Thoracic aorta (tissue), 2 donors: ENCODE measurements around the gene CEP112. TPM values are rescaled to one million over a fixed set of nuclear protein-coding genes. Genes with fewer than 3 reads are reported as not detected.

ENCODE experiments used
- ATAC-seq: fragments of 150-250 bp; one replicate; pipeline ENCODE4 v1.8.0; 2017; ENCODE audit warnings: low read depth; ENCODE audit not compliant: insufficient number of reproducible peaks, low FRiP score
- DNase-seq: peaks from one replicate; pipeline ENCODE4 v3.0.0-alpha.2; 2020; ENCODE audit warnings: low spot score
- H3K27ac ChIP-seq, 2 donors: fragments of 200-600 bp; sonication (generic); 1 replicate in 1 of 2; 2 replicates in 1 of 2; pipeline ENCODE4 v1.5.1; 2016; ENCODE audit warnings: mild to moderate bottlenecking in 2 of 2, moderate library complexity in 2 of 2
- H3K27me3 ChIP-seq: fragments of 200-600 bp; sonication (generic); replicated peaks from 2 replicates; pipeline ENCODE4 v1.6.0; 2016; ENCODE audit warnings: mild to moderate bottlenecking; ENCODE audit not compliant: insufficient read depth
- H3K36me3 ChIP-seq: fragments of 200-600 bp; sonication (generic); one replicate; pipeline ENCODE4 v1.5.1; 2016
- H3K4me1 ChIP-seq, 2 donors: fragments of 200-600 bp; sonication (generic); 1 replicate in 1 of 2; 2 replicates in 1 of 2; pipeline versions ENCODE4 v1.5.1 to v1.6.0; 2016; ENCODE audit warnings: low read depth in 2 of 2, mild to moderate bottlenecking in 1 of 2; ENCODE audit not compliant: control insufficient read depth in 1 of 2
- H3K4me3 ChIP-seq: fragments of 200-600 bp; sonication (generic); 2 replicates; pipeline ENCODE4 v1.5.1; 2016; ENCODE audit warnings: mild to moderate bottlenecking
- H3K9me3 ChIP-seq: fragments of 200-600 bp; sonication (generic); 2 replicates; pipeline ENCODE4 v1.5.1; 2016
- CTCF ChIP-seq: fragments of 200-600 bp; sonication (generic); IDR thresholded peaks from one replicate; pipeline ENCODE4 v1.5.1; 2019; ENCODE audit warnings: antibody characterized with exemption
- total RNA-seq, 2 donors: library from RNA; depleted of rRNA; stranded (reverse); fragments of >200 nt; gene quantifications; one replicate each; pipeline versions ENCODE4 v1.1.0 to v1.2.3, GENCODE V29; 2016

The CEP112 gene
- total RNA-seq, 2 donors from 2014 or later = 13.4 to 19.0 TPM

DNA sequence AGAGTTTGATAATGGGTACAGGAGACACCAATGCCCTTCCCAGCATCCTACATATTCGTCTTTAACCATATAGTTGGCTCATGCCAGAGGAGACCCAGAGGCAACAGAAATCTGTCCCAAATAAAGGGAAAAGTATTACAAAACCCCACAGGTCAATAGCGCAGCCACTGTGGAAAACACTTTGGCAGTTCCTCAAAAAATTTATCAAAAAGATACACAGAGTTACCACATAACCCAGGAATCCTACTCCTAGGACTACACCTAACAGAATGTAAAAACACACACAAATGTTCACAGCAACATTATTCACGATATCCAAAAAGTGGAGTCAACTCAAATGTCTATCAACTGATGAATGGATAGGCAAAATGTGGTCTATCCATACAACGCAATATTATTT lies 135.8 kb downstream of the CEP112 start:
- Histone ChIP-seq H3K4me3 (no peak overlapping the region), H3K4me1 (no peaks in the 10 kb centered on the region), H3K27ac (no peak overlapping the region), H3K27me3 (no peaks in the 10 kb centered on the region), H3K36me3 (peaks cover 11% of the 10 kb centered on the region), H3K9me3 (no peaks in the 10 kb centered on the region)
- DNase-seq (no peak), ATAC-seq (no peak)
- no peak for TF ChIP-seq CTCF

GRCh38 chr17:66054242-66054641 lies 137.7 kb downstream of the CEP112 start:
- Histone ChIP-seq H3K27me3 (no peaks in the 10 kb centered on the region), H3K4me3 (no peak overlapping the region), H3K9me3 (no peaks in the 10 kb centered on the region), H3K36me3 (peaks cover 11% of the 10 kb centered on the region), H3K4me1 (no peaks in the 10 kb centered on the region), H3K27ac (no peak overlapping the region)
- no peak for DNase-seq
- no peak for TF ChIP-seq CTCF
- no peak for ATAC-seq

DNA sequence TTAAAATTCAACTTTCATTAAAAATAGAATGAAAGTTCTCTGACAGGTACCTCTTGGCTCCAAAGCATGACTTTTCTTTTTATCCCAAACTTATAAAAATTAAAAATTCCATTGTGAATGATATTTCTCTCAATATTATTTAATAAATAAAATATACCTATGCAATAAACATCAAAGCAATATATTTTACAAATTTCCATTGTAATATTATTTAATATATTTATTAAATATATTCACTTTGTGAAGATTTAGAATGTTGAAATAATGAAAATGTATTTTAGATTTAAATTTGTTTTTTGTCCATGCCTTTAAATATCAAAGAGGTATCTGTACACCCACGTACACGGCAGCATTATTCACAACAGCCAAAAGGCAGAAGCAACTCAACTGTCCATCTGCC lies 147.8 kb downstream of the CEP112 start:
- no peaks in the 10 kb centered on the region for H3K27me3 ChIP-seq
- H3K4me3 ChIP-seq = no peak overlapping the region
- H3K27ac ChIP-seq = no peak overlapping the region
- H3K9me3 ChIP-seq = no peaks in the 10 kb centered on the region
- DNase-seq = no peak
- no peak for ATAC-seq
- H3K4me1 ChIP-seq = no peaks in the 10 kb centered on the region
- no peaks in the 10 kb centered on the region for H3K36me3 ChIP-seq
- no peak for TF ChIP-seq CTCF

DNA sequence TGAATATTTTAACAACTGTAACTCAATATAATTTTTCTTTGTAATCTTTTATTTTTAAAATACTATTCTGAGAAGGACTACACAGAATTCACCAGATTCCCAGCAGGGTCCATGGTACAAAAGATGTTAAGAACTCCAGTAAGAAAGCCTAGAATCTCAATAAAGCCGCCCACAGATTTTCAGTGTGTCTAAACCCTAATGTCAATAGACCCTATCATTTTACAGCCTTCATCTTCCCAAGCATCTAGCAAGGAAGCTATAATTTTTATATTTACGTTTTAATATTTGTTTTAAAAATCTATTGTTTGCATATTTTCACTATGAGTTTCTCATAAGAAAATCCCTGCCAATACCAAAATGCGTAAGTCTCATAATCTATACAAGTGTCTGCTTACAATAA lies 148.5 kb downstream of the CEP112 start:
- Histone ChIP-seq H3K27me3 (no peaks in the 10 kb centered on the region), H3K36me3 (no peaks in the 10 kb centered on the region), H3K4me1 (no peaks in the 10 kb centered on the region), H3K27ac (no peak overlapping the region), H3K4me3 (no peak overlapping the region), H3K9me3 (no peaks in the 10 kb centered on the region)
- TF ChIP-seq CTCF = no peak
- DNase-seq = no peak
- ATAC-seq = no peak

DNA sequence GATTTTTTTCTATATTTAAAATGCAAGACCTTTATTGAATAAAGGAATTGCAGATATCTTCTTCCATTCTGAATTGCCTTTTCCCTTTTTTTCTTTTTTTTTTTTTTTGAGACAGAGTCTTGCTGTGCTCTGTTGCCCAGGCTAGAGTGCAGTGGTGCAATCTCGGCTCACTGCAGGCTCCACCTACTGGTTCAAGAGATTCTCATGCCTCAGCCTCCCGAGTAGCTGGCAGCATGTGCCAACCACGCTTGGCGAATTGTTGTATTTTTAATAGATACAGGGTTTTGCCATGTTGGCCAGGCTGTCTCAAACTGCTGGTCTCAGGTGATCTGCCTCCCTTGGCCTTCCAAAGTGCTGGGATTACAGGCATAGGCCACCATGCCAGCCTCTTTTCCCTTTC lies 151.5 kb downstream of the CEP112 start:
- Histone ChIP-seq H3K4me1 (no peaks in the 10 kb centered on the region), H3K4me3 (no peak overlapping the region), H3K9me3 (no peaks in the 10 kb centered on the region), H3K27me3 (no peaks in the 10 kb centered on the region), H3K36me3 (no peaks in the 10 kb centered on the region), H3K27ac (no peak overlapping the region)
- no peak for TF ChIP-seq CTCF
- ATAC-seq (no peak), DNase-seq (no peak)
